ENCODE data around the gene ATF1. TPM values are rescaled to one million over a fixed set of nuclear protein-coding genes. Genes with fewer than 3 reads are reported as not detected.
A peak's percentile ranks its signal among the peaks of the same experiment; 100 is the strongest.

The ATF1 gene
- total and polyA plus RNA-seq, 10 of the 15 experiments (the other 5 are each of a cell fraction or from before 2014, with no cell fraction given), result 15.4 to 92.0 (median 33.6) TPM

- TF ChIP-seq FOS (IDR thresholded peaks at IDR 0.05; ENCODE audit: borderline replicate concordance, extremely low read depth, insufficient read length), result no peak
- peak; percentile 74 for TF ChIP-seq RAD21 (IDR thresholded peaks at IDR 0.05; ENCODE audit: insufficient read depth, low read depth, low read length)
- no peak for TF ChIP-seq E4F1 (IDR thresholded peaks at IDR 0.05; ENCODE audit: borderline replicate concordance, partially characterized antibody)
- no peak for TF ChIP-seq MTA3 (IDR thresholded peaks at IDR 0.05; ENCODE audit: borderline replicate concordance, low read length)
- TF ChIP-seq CTCF (IDR thresholded peaks at IDR 0.05 in 2 of 3, conservative IDR thresholded peaks at IDR 0.05 in 1 of 3; ENCODE audit: control insufficient read depth in 2 of 3, extremely low read depth in 1 of 3, insufficient read depth in 1 of 3, low read depth in 3 of 3, low read length in 3 of 3), result peak; percentile 67 to 78 (median 67); a peak in 5 of 6 replicates
- TF ChIP-seq TARDBP (IDR thresholded peaks at IDR 0.05; ENCODE audit: borderline replicate concordance), result no peak
- TF ChIP-seq SIX5 (IDR thresholded peaks at IDR 0.05; ENCODE audit: low read depth, low read length, severe bottlenecking), result no peak
- TF ChIP-seq POLR2AphosphoS5 (IDR thresholded peaks at IDR 0.05; ENCODE audit: low read length), result no peak
- TF ChIP-seq SUPT20H (IDR thresholded peaks at IDR 0.05; ENCODE audit: borderline replicate concordance, control insufficient read depth, low read depth, low read length), result no peak
- no peak for TF ChIP-seq TCF12 (IDR thresholded peaks at IDR 0.05; ENCODE audit: low read depth, low read length)
- TF ChIP-seq POLR2AphosphoS2 (IDR thresholded peaks at IDR 0.05; ENCODE audit: low read depth, low read length), result no peak
- TF ChIP-seq, protein P1, sequence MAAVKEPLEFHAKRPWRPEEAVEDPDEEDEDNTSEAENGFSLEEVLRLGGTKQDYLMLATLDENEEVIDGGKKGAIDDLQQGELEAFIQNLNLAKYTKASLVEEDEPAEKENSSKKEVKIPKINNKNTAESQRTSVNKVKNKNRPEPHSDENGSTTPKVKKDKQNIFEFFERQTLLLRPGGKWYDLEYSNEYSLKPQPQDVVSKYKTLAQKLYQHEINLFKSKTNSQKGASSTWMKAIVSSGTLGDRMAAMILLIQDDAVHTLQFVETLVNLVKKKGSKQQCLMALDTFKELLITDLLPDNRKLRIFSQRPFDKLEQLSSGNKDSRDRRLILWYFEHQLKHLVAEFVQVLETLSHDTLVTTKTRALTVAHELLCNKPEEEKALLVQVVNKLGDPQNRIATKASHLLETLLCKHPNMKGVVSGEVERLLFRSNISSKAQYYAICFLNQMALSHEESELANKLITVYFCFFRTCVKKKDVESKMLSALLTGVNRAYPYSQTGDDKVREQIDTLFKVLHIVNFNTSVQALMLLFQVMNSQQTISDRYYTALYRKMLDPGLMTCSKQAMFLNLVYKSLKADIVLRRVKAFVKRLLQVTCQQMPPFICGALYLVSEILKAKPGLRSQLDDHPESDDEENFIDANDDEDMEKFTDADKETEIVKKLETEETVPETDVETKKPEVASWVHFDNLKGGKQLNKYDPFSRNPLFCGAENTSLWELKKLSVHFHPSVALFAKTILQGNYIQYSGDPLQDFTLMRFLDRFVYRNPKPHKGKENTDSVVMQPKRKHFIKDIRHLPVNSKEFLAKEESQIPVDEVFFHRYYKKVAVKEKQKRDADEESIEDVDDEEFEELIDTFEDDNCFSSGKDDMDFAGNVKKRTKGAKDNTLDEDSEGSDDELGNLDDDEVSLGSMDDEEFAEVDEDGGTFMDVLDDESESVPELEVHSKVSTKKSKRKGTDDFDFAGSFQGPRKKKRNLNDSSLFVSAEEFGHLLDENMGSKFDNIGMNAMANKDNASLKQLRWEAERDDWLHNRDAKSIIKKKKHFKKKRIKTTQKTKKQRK (IDR thresholded peaks at IDR 0.05; ENCODE audit: low read depth, low read length), result no peak
- TF ChIP-seq IKZF2 (IDR thresholded peaks at IDR 0.05), result no peak
- no peak for TF ChIP-seq TCF3 (IDR thresholded peaks at IDR 0.05; ENCODE audit: borderline replicate concordance, insufficient read depth, low read depth, low read length)
- TF ChIP-seq FOXM1 (IDR thresholded peaks at IDR 0.05; ENCODE audit: low read depth, low read length), result no peak
- TF ChIP-seq, protein P2, sequence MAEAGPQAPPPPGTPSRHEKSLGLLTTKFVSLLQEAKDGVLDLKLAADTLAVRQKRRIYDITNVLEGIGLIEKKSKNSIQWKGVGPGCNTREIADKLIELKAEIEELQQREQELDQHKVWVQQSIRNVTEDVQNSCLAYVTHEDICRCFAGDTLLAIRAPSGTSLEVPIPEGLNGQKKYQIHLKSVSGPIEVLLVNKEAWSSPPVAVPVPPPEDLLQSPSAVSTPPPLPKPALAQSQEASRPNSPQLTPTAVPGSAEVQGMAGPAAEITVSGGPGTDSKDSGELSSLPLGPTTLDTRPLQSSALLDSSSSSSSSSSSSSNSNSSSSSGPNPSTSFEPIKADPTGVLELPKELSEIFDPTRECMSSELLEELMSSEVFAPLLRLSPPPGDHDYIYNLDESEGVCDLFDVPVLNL (IDR thresholded peaks at IDR 0.05; ENCODE audit: low read depth, low read length), result no peak
- TF ChIP-seq PML (IDR thresholded peaks at IDR 0.05; ENCODE audit: low read length), result no peak
- TF ChIP-seq KDM1A (IDR thresholded peaks at IDR 0.05; ENCODE audit: borderline replicate concordance), result no peak
- no peak for TF ChIP-seq EP300 (IDR thresholded peaks at IDR 0.05; ENCODE audit: borderline replicate concordance in 1 of 2, control insufficient read depth in 1 of 2, low read depth in 2 of 2, low read length in 2 of 2)
- no peak for TF ChIP-seq RBBP5 (conservative IDR thresholded peaks at IDR 0.05)
- TF ChIP-seq NRF1 (conservative IDR thresholded peaks at IDR 0.05; ENCODE audit: low read depth, low read length), result no peak
Measured at GRCh38 chr12:50765095-50765911, 1.4 kb downstream of the ATF1 start (continued).

Measured in GM12878 (cell line).